Naive thymus-derived CD4-positive, alpha-beta T cell (primary cell): ENCODE data around the gene NME7. TPM values are rescaled to one million over a fixed set of nuclear protein-coding genes. Genes with fewer than 3 reads are reported as not detected.
"Not testable (repeated sequence)": the region's sequence is repeated elsewhere in the genome, so short reads cannot be mapped to it uniquely, and the experiment has no call there.

ENCODE experiments used
- ATAC-seq: fragments of 150-1000 bp; cut with Tn5 transposase; 2 replicates; pipeline ENCODE4 v1.10.0; 2021; ENCODE audit warnings: mild to moderate bottlenecking, moderate library complexity
- CTCF ChIA-PET: fragments of 350-600 bp; sonication (Branson Sonifier 250); formaldehyde crosslinking; loops from one replicate; lab custom pipeline; 2021; ENCODE audit warnings: antibody characterized with exemption; lab: Charles Lee
- POLR2A ChIA-PET: fragments of 350-600 bp; sonication (Branson Sonifier 250); formaldehyde crosslinking; loops from one replicate; lab custom pipeline; 2021; ENCODE audit warnings: antibody characterized with exemption, inconsistent platforms; lab: Charles Lee
- DNase-seq, 9 donors: peaks; one replicate each; pipeline versions ENCODE4 v3.0.0 to v3.0.0-alpha.2; 2020 to 2022; ENCODE audit warnings: mixed read lengths in 1 of 9
- H3K27ac ChIP-seq: one replicate; pipeline ENCODE4 v1.7.0; 2013; ENCODE audit warnings: mild to moderate bottlenecking, low read depth, low read length, moderate library complexity
- H3K27me3 ChIP-seq, 2 donors: one replicate each; pipeline ENCODE4 v1.7.0; 2013; ENCODE audit warnings: low read length in 2 of 2, mild to moderate bottlenecking in 2 of 2, moderate library complexity in 2 of 2; ENCODE audit not compliant: control insufficient read depth in 2 of 2, insufficient read depth in 2 of 2
- H3K36me3 ChIP-seq, 3 experiments: 1 replicate in 2 of 3; 2 replicates in 1 of 3; pipeline ENCODE4 v1.7.0; 2013; ENCODE audit warnings: low read length in 3 of 3, mild to moderate bottlenecking in 3 of 3, moderate library complexity in 1 of 3; ENCODE audit not compliant: insufficient read depth in 3 of 3, control insufficient read depth in 2 of 3
- H3K4me1 ChIP-seq, 2 donors: one replicate each; pipeline ENCODE4 v1.7.0; 2013; ENCODE audit warnings: low read length in 2 of 2, mild to moderate bottlenecking in 2 of 2, moderate library complexity in 1 of 2; ENCODE audit not compliant: control insufficient read depth in 2 of 2, insufficient read depth in 2 of 2
- H3K4me3 ChIP-seq: 2 replicates; pipeline ENCODE4 v1.7.0; 2013; ENCODE audit warnings: mild to moderate bottlenecking, low read length
- H3K9me3 ChIP-seq, 3 experiments: 1 replicate in 2 of 3; 2 replicates in 1 of 3; pipeline ENCODE4 v1.7.0; 2013; ENCODE audit warnings: low read length in 3 of 3; ENCODE audit not compliant: control insufficient read depth in 2 of 3
- H3K27ac Mint-ChIP-seq, 9 donors: one replicate each; pipeline ENCODE4 v1.8.0; 2020 to 2022; ENCODE audit warnings: mixed read lengths in 9 of 9, mild to moderate bottlenecking in 8 of 9, moderate library complexity in 5 of 9, inconsistent platforms in 2 of 9
- H3K27me3 Mint-ChIP-seq, 5 donors: one replicate each; pipeline ENCODE4 v1.8.0; 2021 to 2022; ENCODE audit warnings: mixed read lengths in 5 of 5, mild to moderate bottlenecking in 1 of 5
- H3K36me3 Mint-ChIP-seq, 5 donors: one replicate each; pipeline ENCODE4 v1.8.0; 2020 to 2022; ENCODE audit warnings: mixed read lengths in 5 of 5, mild to moderate bottlenecking in 3 of 5, inconsistent platforms in 1 of 5
- H3K4me1 Mint-ChIP-seq, 7 donors: one replicate each; pipeline ENCODE4 v1.8.0; 2020 to 2022; ENCODE audit warnings: mixed read lengths in 7 of 7, mild to moderate bottlenecking in 3 of 7, inconsistent platforms in 1 of 7
- H3K4me3 Mint-ChIP-seq, 10 donors: one replicate each; pipeline ENCODE4 v1.8.0; 2020 to 2022; ENCODE audit warnings: mild to moderate bottlenecking in 10 of 10, mixed read lengths in 10 of 10, moderate library complexity in 6 of 10, inconsistent platforms in 2 of 10
- H3K9me3 Mint-ChIP-seq, 11 donors: one replicate each; pipeline ENCODE4 v1.8.0; 2020 to 2022; ENCODE audit warnings: mixed read lengths in 11 of 11, mild to moderate bottlenecking in 4 of 11, inconsistent platforms in 1 of 11, moderate library complexity in 1 of 11
- intact Hi-C, 2 donors: fragments of 100-400 bp; cut with micrococcal nuclease; formaldehyde crosslinking; loops; one replicate each; pipeline ENCODE4 v1.15.1; 2023
- polyA plus RNA-seq, 2 donors: library from polyadenylated mRNA; unstranded; fragments of 300-500 nt; fragmentation: Illumina TruSeq; gene quantifications; one replicate each; pipeline ENCODE4 v1.2.3, GENCODE V29; 2021
- total RNA-seq, 6 experiments: library from RNA in 5 of 6; stranded (reverse) in 5 of 6; gene quantifications; 1 replicate in 5 of 6; 2 replicates in 1 of 6; pipeline ENCODE4 v1.2.3 and lab custom pipeline; 2021 to 2026

The NME7 gene
- total and polyA plus RNA-seq, 7 experiments from 2014 or later = 8.6 to 18.6 (median 12.9) TPM

DNA sequence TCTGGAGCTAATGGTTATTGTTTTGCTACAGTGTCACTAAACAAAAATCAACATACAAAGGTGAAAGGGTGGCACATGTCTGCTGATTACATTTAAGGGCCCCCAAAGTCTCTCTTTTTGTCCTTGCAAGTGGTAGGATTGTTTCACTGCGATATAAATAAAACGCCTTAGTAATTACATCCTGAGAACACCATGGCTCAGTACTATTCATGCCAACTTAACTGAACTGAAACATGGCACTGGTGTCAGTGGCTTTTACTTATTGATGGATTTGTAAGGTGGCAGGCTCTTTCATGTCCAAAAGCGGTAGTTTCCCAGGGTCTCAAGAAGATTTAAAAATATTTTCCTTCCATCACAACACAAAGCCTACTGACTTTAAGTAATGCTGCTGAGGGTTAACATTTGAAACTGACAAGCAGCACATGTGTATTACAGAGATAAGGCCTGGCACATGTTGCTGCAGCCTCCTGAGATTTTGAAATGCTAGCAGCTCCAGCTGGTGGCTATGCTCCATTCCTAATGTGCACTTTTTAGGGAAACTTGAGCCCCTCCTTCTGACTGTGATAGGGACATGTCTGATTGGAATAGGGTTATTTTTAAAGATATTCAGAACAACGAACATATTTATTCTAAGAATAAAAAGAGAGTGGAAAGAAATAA is 174.3 kb downstream of the NME7 start:
- Mint-ChIP-seq H3K36me3 (peaks cover 0 to 25% (median 5%) of the 10 kb centered on the region in 5 donors), H3K4me3 (no peak overlapping the region), H3K27ac (no peak overlapping the region), H3K9me3 (peaks cover 0 to 12% (median 4%) of the 10 kb centered on the region in 11 donors), H3K4me1 (no peaks in the 10 kb centered on the region), H3K27me3 (no peaks in the 10 kb centered on the region)
- intact Hi-C loops = no loop called here
- no peak for DNase-seq
- no peaks in the 10 kb centered on the region for H3K36me3 ChIP-seq
- no peaks in the 10 kb centered on the region for H3K4me1 ChIP-seq
- H3K9me3 ChIP-seq = no peaks in the 10 kb centered on the region
- no peaks in the 10 kb centered on the region for H3K27me3 ChIP-seq
- ChIA-PET CTCF (no interaction called here), POLR2A (no interaction called here)
- ATAC-seq = no peak
- H3K4me3 ChIP-seq = no peak overlapping the region
- no peak overlapping the region for H3K27ac ChIP-seq

DNA sequence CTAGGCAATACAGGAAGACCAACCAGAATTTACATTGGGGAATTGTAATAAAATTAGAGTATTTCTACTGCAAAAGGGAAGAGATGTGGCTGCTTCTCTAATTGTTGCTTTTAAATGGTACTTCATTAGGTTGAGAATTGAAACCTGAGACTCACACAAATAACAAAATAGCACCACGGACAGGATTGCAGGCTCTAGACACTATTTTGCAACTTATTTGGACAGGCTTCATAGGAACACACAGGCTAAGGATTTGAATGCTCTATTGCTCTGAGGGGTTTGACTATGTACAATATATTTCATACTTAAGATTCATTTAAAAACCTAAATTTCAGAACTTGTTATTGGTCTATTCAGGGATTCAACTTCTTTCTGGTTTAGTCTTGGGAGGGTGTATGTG is 181.5 kb downstream of the NME7 start:
- DNase-seq (no peak), ATAC-seq (no peak)
- Histone ChIP-seq H3K4me3 (no peak overlapping the region), H3K27me3 (no peaks in the 10 kb centered on the region), H3K27ac (no peak overlapping the region), H3K36me3 (no peaks in the 10 kb centered on the region), H3K4me1 (no peaks in the 10 kb centered on the region), H3K9me3 (no peaks in the 10 kb centered on the region)
- H3K4me1 Mint-ChIP-seq = no peaks in the 10 kb centered on the region
- no peak overlapping the region for H3K27ac Mint-ChIP-seq
- H3K4me3 Mint-ChIP-seq = no peak overlapping the region
- CTCF ChIA-PET = no interaction called here
- peaks cover 0 to 5% (median 0%) of the 10 kb centered on the region in 11 donors for H3K9me3 Mint-ChIP-seq
- POLR2A ChIA-PET = no interaction called here
- H3K27me3 Mint-ChIP-seq = no peaks in the 10 kb centered on the region
- peaks cover 0 to 14% (median 5%) of the 10 kb centered on the region in 5 donors for H3K36me3 Mint-ChIP-seq
- intact Hi-C loops = no loop called here

DNA sequence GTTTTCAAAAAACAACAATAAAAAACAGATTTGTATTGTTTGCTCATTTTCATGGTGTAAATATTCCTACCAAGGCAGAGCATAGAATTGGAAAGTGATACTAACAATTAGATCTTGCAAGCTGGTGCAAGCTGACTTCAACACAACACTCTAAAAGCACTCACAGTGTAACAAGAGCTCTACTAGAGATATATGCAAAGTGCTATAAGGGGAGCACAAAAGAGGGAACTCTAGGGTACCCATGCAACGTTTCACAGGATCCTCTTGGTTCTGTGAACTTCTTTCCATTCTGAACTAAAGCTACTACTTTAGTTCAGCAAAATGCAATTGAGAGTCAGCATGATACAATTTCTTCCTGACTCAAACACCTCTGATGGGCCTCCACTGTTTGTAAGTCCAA is 182.8 kb downstream of the NME7 start:
- DNase-seq (no peak), ATAC-seq (no peak)
- Mint-ChIP-seq H3K9me3 (peaks cover 0 to 6% (median 0%) of the 10 kb centered on the region in 11 donors), H3K27me3 (no peaks in the 10 kb centered on the region), H3K27ac (no peak overlapping the region), H3K36me3 (peaks cover 0 to 14% (median 7%) of the 10 kb centered on the region in 5 donors), H3K4me3 (no peak overlapping the region), H3K4me1 (no peaks in the 10 kb centered on the region)
- H3K4me3 ChIP-seq = no peak overlapping the region
- POLR2A ChIA-PET = no interaction called here
- no peaks in the 10 kb centered on the region for H3K36me3 ChIP-seq
- no peak overlapping the region for H3K27ac ChIP-seq
- H3K9me3 ChIP-seq = no peaks in the 10 kb centered on the region
- no peaks in the 10 kb centered on the region for H3K4me1 ChIP-seq
- CTCF ChIA-PET = no interaction called here
- H3K27me3 ChIP-seq = no peaks in the 10 kb centered on the region
- intact Hi-C loops = no loop called here

DNA sequence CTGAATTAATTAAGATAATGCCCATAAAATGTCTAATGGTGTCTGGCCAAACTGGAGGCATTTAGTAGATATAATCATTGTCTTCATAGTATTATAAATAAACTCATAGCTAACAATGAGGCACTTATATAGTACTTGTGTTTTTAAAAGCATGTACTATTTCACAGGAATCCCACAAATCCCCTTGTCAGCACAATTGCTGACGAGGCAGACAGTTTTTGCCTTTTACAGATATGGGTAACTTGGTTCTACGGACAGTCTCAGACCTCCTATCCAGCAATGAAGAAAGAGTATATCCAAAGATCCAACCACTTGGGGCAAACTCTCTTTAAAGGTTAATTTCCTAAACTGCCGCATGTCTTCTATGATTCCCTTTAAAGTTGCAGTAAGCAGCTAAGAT is 187.4 kb downstream of the NME7 start:
- POLR2A ChIA-PET = no interaction called here
- CTCF ChIA-PET = no interaction called here

DNA sequence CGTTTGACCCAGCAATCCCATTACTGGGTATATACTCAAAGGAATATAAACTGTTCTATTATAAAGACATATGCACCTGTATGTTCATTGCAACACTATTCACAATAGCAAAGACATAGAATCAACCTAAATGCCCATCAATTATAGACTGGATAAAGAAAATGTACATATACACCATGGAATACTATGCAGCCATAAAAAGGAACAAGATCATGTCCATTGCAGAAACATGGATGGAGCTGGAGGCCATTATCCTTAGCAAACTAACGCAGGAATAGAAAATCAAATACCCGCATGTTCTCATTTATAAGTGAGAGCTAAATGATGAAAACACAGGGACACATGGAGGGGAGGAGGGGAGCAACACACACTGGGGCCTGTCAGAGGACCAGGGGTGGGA is 188.2 kb downstream of the NME7 start:
- H3K36me3 ChIP-seq, DNase-seq, H3K4me1 ChIP-seq, H3K4me1 Mint-ChIP-seq, CTCF ChIA-PET, H3K9me3 Mint-ChIP-seq, H3K27ac Mint-ChIP-seq, H3K9me3 ChIP-seq, H3K27me3 Mint-ChIP-seq, ATAC-seq, H3K27ac ChIP-seq, intact Hi-C loops, H3K4me3 ChIP-seq, H3K27me3 ChIP-seq, H3K4me3 Mint-ChIP-seq, POLR2A ChIA-PET: not testable (repeated sequence)
- peaks cover 0 to 12% (median 6%) of the 10 kb centered on the region in 5 donors for H3K36me3 Mint-ChIP-seq

More for the DNA sequence above, 187.4 kb downstream of the NME7 start:
- intact Hi-C loops = no loop called here
- no peak for ATAC-seq
- Mint-ChIP-seq H3K4me1 (no peaks in the 10 kb centered on the region), H3K4me3 (no peak overlapping the region), H3K36me3 (peaks cover 0 to 12% (median 6%) of the 10 kb centered on the region in 5 donors), H3K9me3 (peaks cover 0 to 6% (median 1%) of the 10 kb centered on the region in 11 donors), H3K27me3 (no peaks in the 10 kb centered on the region), H3K27ac (no peak overlapping the region)
- no peaks in the 10 kb centered on the region for H3K36me3 ChIP-seq
- H3K9me3 ChIP-seq = no peaks in the 10 kb centered on the region
- H3K27ac ChIP-seq = no peak overlapping the region
- DNase-seq = no peak
- no peak overlapping the region for H3K4me3 ChIP-seq
- no peaks in the 10 kb centered on the region for H3K27me3 ChIP-seq
- no peaks in the 10 kb centered on the region for H3K4me1 ChIP-seq

DNA sequence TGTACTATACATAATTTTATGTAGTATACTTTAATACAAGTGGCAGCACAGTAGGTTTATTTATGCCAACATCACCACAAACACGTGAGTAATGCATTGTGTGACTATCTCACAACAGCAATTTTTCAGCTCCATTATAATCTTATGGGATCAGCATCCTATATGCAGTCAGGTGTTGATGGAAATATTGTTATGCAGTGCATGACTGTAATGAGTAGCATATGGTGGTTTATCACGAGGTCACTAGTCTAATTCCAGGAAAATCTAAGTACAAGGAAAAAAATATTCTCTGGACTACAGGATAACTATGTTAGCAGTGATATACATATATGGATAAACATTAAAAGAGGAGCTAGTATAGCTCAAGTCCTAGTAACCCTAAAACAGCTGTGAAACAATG is 192.1 kb downstream of the NME7 start:
- Mint-ChIP-seq H3K4me3 (no peak overlapping the region), H3K27ac (no peak overlapping the region), H3K9me3 (peaks cover 0 to 4% (median 0%) of the 10 kb centered on the region in 11 donors), H3K4me1 (no peaks in the 10 kb centered on the region), H3K27me3 (no peaks in the 10 kb centered on the region), H3K36me3 (peaks cover 0 to 10% (median 0%) of the 10 kb centered on the region in 5 donors)
- H3K4me1 ChIP-seq = no peaks in the 10 kb centered on the region
- H3K27ac ChIP-seq = no peak overlapping the region
- CTCF ChIA-PET = no interaction called here
- H3K36me3 ChIP-seq = no peaks in the 10 kb centered on the region
- ATAC-seq (no peak), DNase-seq (no peak)
- no peaks in the 10 kb centered on the region for H3K27me3 ChIP-seq
- intact Hi-C loops = no loop called here
- no peak overlapping the region for H3K4me3 ChIP-seq
- POLR2A ChIA-PET = no interaction called here
- no peaks in the 10 kb centered on the region for H3K9me3 ChIP-seq

DNA sequence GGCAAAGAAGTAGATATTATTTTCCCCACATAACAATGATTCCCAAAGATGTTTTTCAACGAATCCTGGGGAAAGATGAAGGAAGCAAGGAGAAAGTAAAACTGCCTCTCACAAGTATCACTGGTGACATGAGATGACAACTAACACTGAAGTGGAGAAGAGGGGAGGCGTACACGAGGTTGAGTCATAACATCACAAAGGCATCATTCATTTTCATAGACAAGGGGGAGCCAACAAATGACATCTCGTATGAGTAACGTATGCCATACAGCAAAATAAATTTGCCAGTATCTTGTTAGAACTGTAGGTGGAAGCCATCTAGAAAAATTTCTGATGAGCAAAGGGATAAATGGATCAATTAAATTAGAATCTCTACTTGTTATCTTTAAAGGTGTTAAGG is 204.5 kb downstream of the NME7 start:
- H3K4me1 ChIP-seq = no peaks in the 10 kb centered on the region
- no peak overlapping the region for H3K27ac ChIP-seq
- DNase-seq = no peak
- Mint-ChIP-seq H3K27ac (no peak overlapping the region), H3K4me1 (no peaks in the 10 kb centered on the region), H3K36me3 (peaks cover 0 to 23% (median 10%) of the 10 kb centered on the region in 5 donors), H3K4me3 (no peak overlapping the region), H3K9me3 (no peaks in the 10 kb centered on the region), H3K27me3 (no peaks in the 10 kb centered on the region)
- no peaks in the 10 kb centered on the region for H3K9me3 ChIP-seq
- POLR2A ChIA-PET = no interaction called here
- no peaks in the 10 kb centered on the region for H3K27me3 ChIP-seq
- H3K4me3 ChIP-seq = no peak overlapping the region
- CTCF ChIA-PET = no interaction called here
- ATAC-seq = no peak
- no peaks in the 10 kb centered on the region for H3K36me3 ChIP-seq
- intact Hi-C loops = no loop called here
